Body of pancreas (tissue), 4 donors: ENCODE results near the gene GRM6.

ENCODE experiments used
- POLR2A ChIP-seq, 3 donors: fragments of 450-650 bp; IDR thresholded peaks; one replicate each; pipeline ENCODE4 v1.6.1; 2016; ENCODE audit warnings: antibody characterized with exemption in 3 of 3, mild to moderate bottlenecking in 2 of 3
- TF ChIP-seq, protein P1 (sequence below), 7 experiments: fragments of 450-650 bp in 4 of 7; fragments of 200-600 bp in 3 of 7; sonication (generic) in 3 of 7; IDR thresholded peaks; one replicate each; pipeline ENCODE4 v1.5.1; 2016 to 2019; ENCODE audit warnings: antibody characterized with exemption in 7 of 7

DNA sequence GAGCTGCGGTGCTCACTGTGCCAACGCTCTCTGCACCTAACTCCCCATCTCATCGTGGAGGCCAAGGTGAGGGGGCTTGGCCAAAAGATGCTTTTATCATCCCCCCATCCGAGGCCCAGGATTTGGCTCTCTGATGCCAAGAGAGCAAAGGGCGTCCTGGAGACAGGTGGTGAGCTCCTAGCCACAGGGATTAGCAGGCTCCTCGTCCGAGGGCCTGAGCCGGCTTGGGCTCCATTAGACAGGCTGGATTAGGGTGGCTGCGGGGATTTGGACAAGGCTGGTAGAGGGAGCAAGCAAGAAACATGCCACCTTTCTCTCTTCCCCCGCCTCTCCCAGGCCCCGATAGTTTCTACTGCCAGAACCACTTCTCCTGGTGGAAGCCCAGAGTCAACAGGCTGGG, 1.0 kb upstream of the GRM6 start:
- TF ChIP-seq, protein P1, sequence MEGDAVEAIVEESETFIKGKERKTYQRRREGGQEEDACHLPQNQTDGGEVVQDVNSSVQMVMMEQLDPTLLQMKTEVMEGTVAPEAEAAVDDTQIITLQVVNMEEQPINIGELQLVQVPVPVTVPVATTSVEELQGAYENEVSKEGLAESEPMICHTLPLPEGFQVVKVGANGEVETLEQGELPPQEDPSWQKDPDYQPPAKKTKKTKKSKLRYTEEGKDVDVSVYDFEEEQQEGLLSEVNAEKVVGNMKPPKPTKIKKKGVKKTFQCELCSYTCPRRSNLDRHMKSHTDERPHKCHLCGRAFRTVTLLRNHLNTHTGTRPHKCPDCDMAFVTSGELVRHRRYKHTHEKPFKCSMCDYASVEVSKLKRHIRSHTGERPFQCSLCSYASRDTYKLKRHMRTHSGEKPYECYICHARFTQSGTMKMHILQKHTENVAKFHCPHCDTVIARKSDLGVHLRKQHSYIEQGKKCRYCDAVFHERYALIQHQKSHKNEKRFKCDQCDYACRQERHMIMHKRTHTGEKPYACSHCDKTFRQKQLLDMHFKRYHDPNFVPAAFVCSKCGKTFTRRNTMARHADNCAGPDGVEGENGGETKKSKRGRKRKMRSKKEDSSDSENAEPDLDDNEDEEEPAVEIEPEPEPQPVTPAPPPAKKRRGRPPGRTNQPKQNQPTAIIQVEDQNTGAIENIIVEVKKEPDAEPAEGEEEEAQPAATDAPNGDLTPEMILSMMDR (IDR thresholded peaks at IDR 0.05): no peak
- TF ChIP-seq POLR2A (IDR thresholded peaks at IDR 0.05): no peak
